Measurements from ENCODE around the gene EP300. TPM values are rescaled to one million over a fixed set of nuclear protein-coding genes. Genes with fewer than 3 reads are reported as not detected.
A peak's percentile ranks its signal among the peaks of the same experiment; 100 is the strongest.
"Not testable (repeated sequence)": the region's sequence is repeated elsewhere in the genome, so short reads cannot be mapped to it uniquely, and the experiment has no call there.

Gene EP300
- total RNA-seq (2014; rRNA removed; shearing (Covaris generic)): 32.8 and 60.0 TPM in 2 replicates

GRCh38 chr22:41092023-41092817, at the start of gene EP300:
Gene EP300, plus strand, starts transcription at chr22:41092592. Its CDS starts 413 bp downstream, at chr22:41093005.
- H3K36me3 ChIP-seq (replicated peaks; ENCODE audit: control insufficient read depth, insufficient read depth, low read length): no peaks in the 10 kb centered on the region
- H3K4me3 ChIP-seq (ENCODE audit: insufficient read depth, low read depth, low read length): peak within 1 kb of the TSS; percentile 95
- H3K27me3 ChIP-seq (ENCODE audit: control insufficient read depth, insufficient read depth, low read length): no peaks in the 10 kb centered on the region
- DNase-seq: peak; percentile 91

GRCh38 chr22:41043722-41044121, 48.7 kb upstream of the EP300 start:
- Histone ChIP-seq H3K36me3 (replicated peaks; ENCODE audit: control insufficient read depth, insufficient read depth, low read length) (no peaks in the 10 kb centered on the region), H3K4me3 (ENCODE audit: insufficient read depth, low read depth, low read length) (no peak overlapping the region), H3K27me3 (ENCODE audit: control insufficient read depth, insufficient read depth, low read length) (no peaks in the 10 kb centered on the region)
- no peak for DNase-seq

- not testable (repeated sequence) for H3K27me3 ChIP-seq (ENCODE audit: control insufficient read depth, insufficient read depth, low read length); H3K4me3 ChIP-seq (ENCODE audit: insufficient read depth, low read depth, low read length); DNase-seq
Measured at GRCh38 chr22:41045575-41045974, 46.8 kb upstream of the EP300 start.

GRCh38 chr22:41047801-41048211, 44.6 kb upstream of the EP300 start:
- no peaks in the 10 kb centered on the region for H3K36me3 ChIP-seq (replicated peaks; ENCODE audit: control insufficient read depth, insufficient read depth, low read length)
- H3K4me3 ChIP-seq (ENCODE audit: insufficient read depth, low read depth, low read length): no peak overlapping the region
- no peaks in the 10 kb centered on the region for H3K27me3 ChIP-seq (ENCODE audit: control insufficient read depth, insufficient read depth, low read length)
- DNase-seq: no peak

More at GRCh38 chr22:41045575-41045974, 46.8 kb upstream of the EP300 start:
- not testable (repeated sequence) for H3K36me3 ChIP-seq (replicated peaks; ENCODE audit: control insufficient read depth, insufficient read depth, low read length)

GRCh38 chr22:41048345-41048744, 44.0 kb upstream of the EP300 start:
- not testable (repeated sequence) for H3K27me3 ChIP-seq (ENCODE audit: control insufficient read depth, insufficient read depth, low read length); DNase-seq; H3K4me3 ChIP-seq (ENCODE audit: insufficient read depth, low read depth, low read length); H3K36me3 ChIP-seq (replicated peaks; ENCODE audit: control insufficient read depth, insufficient read depth, low read length)

- Histone ChIP-seq H3K27me3 (ENCODE audit: control insufficient read depth, insufficient read depth, low read length) (no peaks in the 10 kb centered on the region), H3K4me3 (ENCODE audit: insufficient read depth, low read depth, low read length) (no peak overlapping the region), H3K36me3 (replicated peaks; ENCODE audit: control insufficient read depth, insufficient read depth, low read length) (no peaks in the 10 kb centered on the region)
- DNase-seq: peak; percentile 78
Measured at GRCh38 chr22:41048791-41049717, 43.3 kb upstream of the EP300 start.

GRCh38 chr22:41049795-41050194, 42.6 kb upstream of the EP300 start:
- not testable (repeated sequence) for H3K36me3 ChIP-seq (replicated peaks; ENCODE audit: control insufficient read depth, insufficient read depth, low read length); H3K27me3 ChIP-seq (ENCODE audit: control insufficient read depth, insufficient read depth, low read length); DNase-seq; H3K4me3 ChIP-seq (ENCODE audit: insufficient read depth, low read depth, low read length)

- Histone ChIP-seq H3K4me3 (ENCODE audit: insufficient read depth, low read depth, low read length) (no peak overlapping the region), H3K36me3 (replicated peaks; ENCODE audit: control insufficient read depth, insufficient read depth, low read length) (no peaks in the 10 kb centered on the region), H3K27me3 (ENCODE audit: control insufficient read depth, insufficient read depth, low read length) (no peaks in the 10 kb centered on the region)
- no peak for DNase-seq
Measured at GRCh38 chr22:41050883-41051282, 41.5 kb upstream of the EP300 start.

GRCh38 chr22:41052661-41053490, 39.5 kb upstream of the EP300 start:
- DNase-seq: no peak
- Histone ChIP-seq H3K27me3 (ENCODE audit: control insufficient read depth, insufficient read depth, low read length) (no peaks in the 10 kb centered on the region), H3K4me3 (ENCODE audit: insufficient read depth, low read depth, low read length) (no peak overlapping the region), H3K36me3 (replicated peaks; ENCODE audit: control insufficient read depth, insufficient read depth, low read length) (no peaks in the 10 kb centered on the region)

- Histone ChIP-seq H3K4me3 (ENCODE audit: insufficient read depth, low read depth, low read length) (no peak overlapping the region), H3K36me3 (replicated peaks; ENCODE audit: control insufficient read depth, insufficient read depth, low read length) (no peaks in the 10 kb centered on the region), H3K27me3 (ENCODE audit: control insufficient read depth, insufficient read depth, low read length) (no peaks in the 10 kb centered on the region)
- DNase-seq: no peak
Measured at GRCh38 chr22:41057076-41057475, 35.3 kb upstream of the EP300 start.

GRCh38 chr22:41062146-41062545, 30.2 kb upstream of the EP300 start:
- H3K27me3 ChIP-seq (ENCODE audit: control insufficient read depth, insufficient read depth, low read length): no peaks in the 10 kb centered on the region
- DNase-seq: peak; percentile 38
- no peak overlapping the region for H3K4me3 ChIP-seq (ENCODE audit: insufficient read depth, low read depth, low read length)
- H3K36me3 ChIP-seq (replicated peaks; ENCODE audit: control insufficient read depth, insufficient read depth, low read length): no peaks in the 10 kb centered on the region

GRCh38 chr22:41064326-41064725, 28.1 kb upstream of the EP300 start:
- H3K4me3 ChIP-seq (ENCODE audit: insufficient read depth, low read depth, low read length); H3K27me3 ChIP-seq (ENCODE audit: control insufficient read depth, insufficient read depth, low read length); H3K36me3 ChIP-seq (replicated peaks; ENCODE audit: control insufficient read depth, insufficient read depth, low read length); DNase-seq: not testable (repeated sequence)

GRCh38 chr22:41066341-41066740, 26.1 kb upstream of the EP300 start:
- H3K4me3 ChIP-seq (ENCODE audit: insufficient read depth, low read depth, low read length); DNase-seq; H3K36me3 ChIP-seq (replicated peaks; ENCODE audit: control insufficient read depth, insufficient read depth, low read length); H3K27me3 ChIP-seq (ENCODE audit: control insufficient read depth, insufficient read depth, low read length): not testable (repeated sequence)

- DNase-seq; H3K27me3 ChIP-seq (ENCODE audit: control insufficient read depth, insufficient read depth, low read length); H3K36me3 ChIP-seq (replicated peaks; ENCODE audit: control insufficient read depth, insufficient read depth, low read length); H3K4me3 ChIP-seq (ENCODE audit: insufficient read depth, low read depth, low read length): not testable (repeated sequence)
Measured at GRCh38 chr22:41067968-41068367, 24.4 kb upstream of the EP300 start.
